GM12872 (cell line): Measurements from ENCODE around the gene CFAP65.

ENCODE experiments used
- TF ChIP-seq, protein P1 (sequence below): IDR thresholded peaks from 3 replicates; pipeline ENCODE4 v1.5.1; 2011; ENCODE audit warnings: low read depth, mild to moderate bottlenecking, low read length, moderate library complexity; ENCODE audit not compliant: insufficient read depth

Gene CFAP65

DNA sequence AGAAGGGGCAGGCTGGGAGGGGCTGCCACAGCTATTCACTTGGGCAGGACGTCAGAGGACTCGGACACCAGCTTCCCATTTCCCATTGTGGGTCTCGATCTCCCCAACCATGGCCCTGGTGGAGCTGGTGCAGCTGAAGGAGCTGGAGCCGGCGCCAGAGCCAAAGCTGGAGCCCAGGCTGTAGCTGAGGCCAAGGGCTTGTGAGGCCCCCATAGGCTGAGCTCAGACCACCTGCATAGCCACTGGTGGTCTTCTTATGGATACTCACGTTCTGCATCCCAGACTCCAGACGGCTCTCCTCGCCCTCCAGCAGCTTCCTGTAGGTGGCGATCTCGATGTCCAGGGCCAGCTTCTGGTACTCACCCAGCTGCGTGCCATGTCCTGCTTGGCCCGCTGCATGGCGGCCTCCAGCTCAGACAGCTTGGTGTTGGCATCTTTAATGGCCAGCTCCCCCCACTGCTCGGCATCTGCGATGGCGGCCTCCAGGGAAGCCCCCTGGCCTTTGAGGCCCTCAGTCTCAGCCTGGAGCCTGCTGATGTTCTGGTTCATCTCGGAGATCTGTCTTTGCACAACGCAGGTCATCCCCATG, 87.9 kb downstream of the CFAP65 start:
- TF ChIP-seq, protein P1, sequence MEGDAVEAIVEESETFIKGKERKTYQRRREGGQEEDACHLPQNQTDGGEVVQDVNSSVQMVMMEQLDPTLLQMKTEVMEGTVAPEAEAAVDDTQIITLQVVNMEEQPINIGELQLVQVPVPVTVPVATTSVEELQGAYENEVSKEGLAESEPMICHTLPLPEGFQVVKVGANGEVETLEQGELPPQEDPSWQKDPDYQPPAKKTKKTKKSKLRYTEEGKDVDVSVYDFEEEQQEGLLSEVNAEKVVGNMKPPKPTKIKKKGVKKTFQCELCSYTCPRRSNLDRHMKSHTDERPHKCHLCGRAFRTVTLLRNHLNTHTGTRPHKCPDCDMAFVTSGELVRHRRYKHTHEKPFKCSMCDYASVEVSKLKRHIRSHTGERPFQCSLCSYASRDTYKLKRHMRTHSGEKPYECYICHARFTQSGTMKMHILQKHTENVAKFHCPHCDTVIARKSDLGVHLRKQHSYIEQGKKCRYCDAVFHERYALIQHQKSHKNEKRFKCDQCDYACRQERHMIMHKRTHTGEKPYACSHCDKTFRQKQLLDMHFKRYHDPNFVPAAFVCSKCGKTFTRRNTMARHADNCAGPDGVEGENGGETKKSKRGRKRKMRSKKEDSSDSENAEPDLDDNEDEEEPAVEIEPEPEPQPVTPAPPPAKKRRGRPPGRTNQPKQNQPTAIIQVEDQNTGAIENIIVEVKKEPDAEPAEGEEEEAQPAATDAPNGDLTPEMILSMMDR = peak; percentile 33; the same call in 2 of the 3 replicates
